Endothelial cell of umbilical vein (primary cell): ENCODE results near the gene TMBIM6. TPM values are rescaled to one million over a fixed set of nuclear protein-coding genes. Genes with fewer than 3 reads are reported as not detected.

ENCODE experiments used
- BruUV-seq: library from RNA; stranded (reverse); fragments of 400-500 nt; replicated peaks from 2 replicates; lab custom pipeline; 2021; lab: Mats Ljungman, UMichigan
- CTCF ChIA-PET: fragments of 300-600, 350-600 bp; sonication (Branson Sonifier 250); formaldehyde crosslinking; loops from one replicate; lab custom pipeline; 2021; ENCODE audit warnings: antibody characterized with exemption, inconsistent platforms; lab: Charles Lee
- POLR2A ChIA-PET: fragments of 300-600, 350-600 bp; sonication (Branson Sonifier 250); formaldehyde crosslinking; loops from one replicate; lab custom pipeline; 2021; ENCODE audit warnings: antibody characterized with exemption, inconsistent platforms; lab: Charles Lee
- DNase-seq: peaks from one replicate; pipeline ENCODE4 v3.0.0-alpha.2; 2011; ENCODE audit warnings: low read depth, low spot score
- FAIRE-seq: peaks from 2 replicates; lab custom pipeline; 2011; peaks lifted over from hg19 to GRCh38; lab: Jason Lieb, UNC
- H2AFZ ChIP-seq: 2 replicates; pipeline ENCODE4 v1.6.0; 2012; ENCODE audit warnings: low read depth, low read length, control low read depth, inconsistent platforms
- H3K27ac ChIP-seq: 2 replicates; pipeline ENCODE4 v1.5.1; 2011; ENCODE audit warnings: low read depth, mild to moderate bottlenecking, control low read depth, low read length, moderate library complexity; ENCODE audit not compliant: insufficient read depth
- H3K27me3 ChIP-seq, 2 experiments: 2 replicates each; pipeline versions ENCODE4 v1.6.0 to v1.6.1; 2011; ENCODE audit warnings: low read length in 2 of 2, mixed read lengths in 1 of 2; ENCODE audit not compliant: control insufficient read depth in 2 of 2, insufficient read depth in 2 of 2
- H3K36me3 ChIP-seq, 2 experiments: 2 replicates in 1 of 2; 3 replicates in 1 of 2; pipeline ENCODE4 v1.5.1; 2011; ENCODE audit warnings: low read length in 2 of 2, mild to moderate bottlenecking in 1 of 2, moderate library complexity in 1 of 2; ENCODE audit not compliant: control insufficient read depth in 2 of 2, insufficient read depth in 2 of 2; ENCODE audit errors: extremely low read depth in 1 of 2
- H3K4me1 ChIP-seq: 3 replicates; pipeline ENCODE4 v1.5.1; 2011; ENCODE audit warnings: mild to moderate bottlenecking, low read length; ENCODE audit not compliant: control insufficient read depth, insufficient read depth; ENCODE audit errors: extremely low read depth
- H3K4me2 ChIP-seq: 2 replicates; pipeline ENCODE4 v1.6.1; 2011; ENCODE audit warnings: low read length, control low read depth, mixed read lengths; ENCODE audit not compliant: insufficient read depth
- H3K4me3 ChIP-seq, 3 experiments: fragments of 200-600 bp in 1 of 3; sonication (generic), shearing (Covaris generic) in 1 of 3; replicated peaks in 1 of 3; 2 replicates each; pipeline ENCODE4 v1.5.1; 2011 to 2016; ENCODE audit warnings: control low read depth in 3 of 3, low read length in 3 of 3, mild to moderate bottlenecking in 2 of 3, inconsistent platforms in 1 of 3, low read depth in 1 of 3, moderate library complexity in 1 of 3; ENCODE audit not compliant: insufficient read depth in 1 of 3
- H3K79me2 ChIP-seq: 2 replicates; pipeline ENCODE4 v1.6.0; 2012; ENCODE audit warnings: low read length, inconsistent platforms; ENCODE audit not compliant: control insufficient read depth, insufficient read depth
- H3K9ac ChIP-seq: replicated peaks from 2 replicates; pipeline ENCODE3; 2011; ENCODE audit warnings: low read length, control low read depth; ENCODE audit not compliant: insufficient read depth; ENCODE audit errors: extremely low read depth
- H3K9me1 ChIP-seq: replicated peaks from 3 replicates; pipeline ENCODE4 v1.6.0; 2011; ENCODE audit warnings: mild to moderate bottlenecking, low read length; ENCODE audit not compliant: control insufficient read depth, insufficient read depth; ENCODE audit errors: extremely low read depth
- H3K9me3 ChIP-seq: replicated peaks from 2 replicates; pipeline ENCODE4 v1.5.1; 2012; ENCODE audit warnings: low read length, inconsistent platforms; ENCODE audit not compliant: control insufficient read depth, insufficient read depth
- H4K20me1 ChIP-seq: replicated peaks from 2 replicates; pipeline ENCODE3; 2011; ENCODE audit warnings: mild to moderate bottlenecking, low read length; ENCODE audit not compliant: control insufficient read depth, insufficient read depth; ENCODE audit errors: extremely low read depth
- EZH2 ChIP-seq: IDR thresholded peaks from 2 replicates; pipeline ENCODE4 v1.6.1; 2012; ENCODE audit warnings: borderline replicate concordance, low read depth, mild to moderate bottlenecking, moderate library complexity, low read length, inconsistent platforms; ENCODE audit not compliant: severe bottlenecking
- FOS ChIP-seq: IDR thresholded peaks from 2 replicates; pipeline ENCODE4 v1.6.1; 2011; ENCODE audit warnings: mild to moderate bottlenecking, low read length, moderate library complexity, borderline replicate concordance; ENCODE audit not compliant: insufficient read depth
- GATA2 ChIP-seq: IDR thresholded peaks from 2 replicates; pipeline ENCODE4 v1.7.0; 2011; ENCODE audit warnings: low read depth, mild to moderate bottlenecking, moderate library complexity, mixed read lengths, low read length; ENCODE audit not compliant: insufficient read length, insufficient read depth
- JUN ChIP-seq: IDR thresholded peaks from 2 replicates; pipeline ENCODE4 v1.6.1; 2011; ENCODE audit warnings: borderline replicate concordance, low read depth; ENCODE audit not compliant: insufficient read length, insufficient read depth
- MYC ChIP-seq: IDR thresholded peaks from one replicate; pipeline ENCODE4 v1.6.1; 2011; ENCODE audit warnings: mild to moderate bottlenecking, low read depth, low read length
- POLR2A ChIP-seq: IDR thresholded peaks from 2 replicates; pipeline ENCODE4 v1.6.1; 2012; ENCODE audit warnings: low read depth, mild to moderate bottlenecking, control low read depth, low read length
- dilution Hi-C: fragments of 300-500 bp; cut with MboI; formaldehyde crosslinking; loops from one replicate; pipeline ENCODE4 v1.15.0; 2019; ENCODE audit warnings: low sequenced_read_pairs; ENCODE audit not compliant: extremely low pct_ligation_motif_present
- intact Hi-C: fragments of 100-400 bp; cut with micrococcal nuclease; formaldehyde crosslinking; loops from one replicate; pipeline ENCODE4 v1.10.0; 2022
- polyA plus RNA-seq, 4 experiments: library from polyadenylated mRNA; depleted of rRNA in 3 of 4; stranded (reverse) in 3 of 4; unstranded in 1 of 4; fragments of >200 nt; gene quantifications; 2 replicates each; pipeline versions ENCODE4 v1.2.1 to v1.2.3, GENCODE V29; 2011 to 2012; ENCODE audit warnings: missing spikeins in 1 of 4
- total RNA-seq: library from RNA; stranded (reverse); gene quantifications from 2 replicates; pipeline ENCODE4 v1.2.3, GENCODE V29; 2021
- TF ChIP-seq, protein P1 (sequence below), 2 donors: IDR thresholded peaks; 1 replicate in 1 of 2; 2 replicates in 1 of 2; pipeline ENCODE4 v1.5.1; 2011; ENCODE audit warnings: low read length in 2 of 2, mild to moderate bottlenecking in 2 of 2, moderate library complexity in 2 of 2, control low read depth in 1 of 2, inconsistent platforms in 1 of 2, low read depth in 1 of 2; ENCODE audit not compliant: insufficient read depth in 1 of 2; ENCODE audit errors: extremely low read depth in 1 of 2

Gene TMBIM6
- total and polyA plus RNA-seq, 2 donors (not counting 3 experiments of a cell fraction or from before 2014, with no cell fraction given), result 393 to 579 TPM

DNA sequence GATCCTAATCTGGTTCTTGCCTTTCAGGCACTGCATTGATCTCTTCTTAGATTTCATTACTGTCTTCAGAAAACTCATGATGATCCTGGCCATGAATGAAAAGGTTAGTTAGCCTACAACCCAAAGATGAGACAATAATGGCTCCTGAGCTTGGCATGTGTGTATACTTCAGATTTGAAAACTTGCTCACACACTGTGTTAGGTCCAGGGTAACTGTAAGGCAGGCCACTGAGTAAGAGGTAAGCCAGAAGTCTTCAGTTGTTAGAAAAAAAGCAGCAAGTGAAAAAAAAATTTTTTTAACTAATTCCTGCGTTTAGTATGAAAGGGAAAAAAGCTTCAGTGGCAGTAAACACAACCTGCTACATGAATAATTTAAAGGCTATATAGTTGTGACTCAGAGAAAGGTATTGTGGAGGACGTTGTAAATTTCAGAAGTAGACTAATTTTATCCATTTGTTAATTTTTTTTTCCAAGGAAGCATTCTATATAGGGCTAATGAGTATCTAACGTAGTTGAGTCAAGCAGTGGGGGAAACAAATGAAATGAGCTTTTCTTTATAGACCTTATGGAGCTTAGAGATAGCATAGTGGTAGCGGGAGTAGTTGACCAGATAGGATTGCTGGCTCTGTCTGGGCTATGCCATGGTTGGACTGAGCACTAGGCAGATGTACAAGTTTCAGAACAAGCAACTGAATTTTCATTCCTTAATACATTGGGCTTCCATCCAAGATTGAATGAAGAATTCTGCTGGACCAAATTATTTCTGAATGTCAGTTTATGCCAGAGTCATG, 20.5 kb downstream of the TMBIM6 start:
- ChIA-PET CTCF (interaction anchor here (0.7 to 6.1 kb wide), 30 partner anchors 9 to 309 kb away, joined by 3 to 54 read pairs (median 4); partner anchors contain the start of genes BCDIN3D and TMBIM6), POLR2A (interaction anchor here (1.6 kb wide), 1 partner anchor 20 kb away, joined by 5 read pairs; the partner anchor contains the start of gene TMBIM6)
- Histone ChIP-seq H3K9me1 (no peaks in the 10 kb centered on the region), H3K9ac (no peak overlapping the region), H3K79me2 (peaks cover 4% of the 10 kb centered on the region), H3K36me3 (peaks cover 36 to 52% of the 10 kb centered on the region in 2 experiments), H3K27me3 (no peaks in the 10 kb centered on the region), H3K27ac (no peak overlapping the region), H3K4me2 (no peak overlapping the region), H3K9me3 (no peaks in the 10 kb centered on the region), H3K4me3 (no peak overlapping the region), H3K4me1 (peaks cover 19% of the 10 kb centered on the region), H2AFZ (no peak overlapping the region), H4K20me1 (no peaks in the 10 kb centered on the region)
- no peak for TF ChIP-seq GATA2
- no peak for TF ChIP-seq FOS
- TF ChIP-seq EZH2, result no peak
- TF ChIP-seq MYC, result no peak
- TF ChIP-seq, protein P1, sequence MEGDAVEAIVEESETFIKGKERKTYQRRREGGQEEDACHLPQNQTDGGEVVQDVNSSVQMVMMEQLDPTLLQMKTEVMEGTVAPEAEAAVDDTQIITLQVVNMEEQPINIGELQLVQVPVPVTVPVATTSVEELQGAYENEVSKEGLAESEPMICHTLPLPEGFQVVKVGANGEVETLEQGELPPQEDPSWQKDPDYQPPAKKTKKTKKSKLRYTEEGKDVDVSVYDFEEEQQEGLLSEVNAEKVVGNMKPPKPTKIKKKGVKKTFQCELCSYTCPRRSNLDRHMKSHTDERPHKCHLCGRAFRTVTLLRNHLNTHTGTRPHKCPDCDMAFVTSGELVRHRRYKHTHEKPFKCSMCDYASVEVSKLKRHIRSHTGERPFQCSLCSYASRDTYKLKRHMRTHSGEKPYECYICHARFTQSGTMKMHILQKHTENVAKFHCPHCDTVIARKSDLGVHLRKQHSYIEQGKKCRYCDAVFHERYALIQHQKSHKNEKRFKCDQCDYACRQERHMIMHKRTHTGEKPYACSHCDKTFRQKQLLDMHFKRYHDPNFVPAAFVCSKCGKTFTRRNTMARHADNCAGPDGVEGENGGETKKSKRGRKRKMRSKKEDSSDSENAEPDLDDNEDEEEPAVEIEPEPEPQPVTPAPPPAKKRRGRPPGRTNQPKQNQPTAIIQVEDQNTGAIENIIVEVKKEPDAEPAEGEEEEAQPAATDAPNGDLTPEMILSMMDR (IDR thresholded peaks at IDR 0.05; ENCODE audit: extremely low read depth in 1 of 2, insufficient read depth in 1 of 2, low read depth in 1 of 2, low read length in 2 of 2), result no peak
- no peak for TF ChIP-seq JUN
- no peak for TF ChIP-seq POLR2A
- no TSS peak for BruUV-seq
- dilution Hi-C loops (no loop called here), intact Hi-C loops (loop anchor here (2.0 kb wide), 1 partner anchor 117 kb away; no protein-coding TSS in a partner anchor)
- DNase-seq, result no peak
- FAIRE-seq, result no peak
